C4-2B (cell line): Measurements from ENCODE around the gene COPS8.

Experiments
- CTCF ChIP-seq: fragments of 450-650 bp; conservative IDR thresholded peaks from 2 replicates; pipeline ENCODE4 v1.5.1; 2017; ENCODE audit warnings: mild to moderate bottlenecking
- ZFX ChIP-seq: fragments of 450-650 bp; IDR thresholded peaks from 2 replicates; pipeline ENCODE4 v1.6.1; 2017

GRCh38 chr2:237041231-237041630 is 44.5 kb upstream of the COPS8 start:
- no peak for TF ChIP-seq CTCF
- TF ChIP-seq ZFX = no peak
